Heart right ventricle (tissue), 16 donors: ENCODE measurements around the gene RBM33. TPM values are rescaled to one million over a fixed set of nuclear protein-coding genes. Genes with fewer than 3 reads are reported as not detected.
A peak's percentile ranks its signal among the peaks of the same experiment; 100 is the strongest.

ENCODE experiments used
- ATAC-seq, 8 donors: fragments of 200-7000 bp; cut with Tn5 transposase; one replicate each; pipeline ENCODE4 v1.9.1; 2020; ENCODE audit warnings: mild to moderate bottlenecking in 8 of 8, moderate library complexity in 8 of 8, moderate number of reproducible peaks in 1 of 8
- DNase-seq, 2 donors: peaks; one replicate each; pipeline ENCODE4 v3.0.0-alpha.2; 2020
- H3K27ac ChIP-seq, 10 donors: fragments of 200-600 bp; sonication (generic) in 2 of 10; one replicate each; pipeline versions ENCODE4 v1.5.0 to v1.8.0; 2020 to 2022; ENCODE audit warnings: mild to moderate bottlenecking in 3 of 10
- H3K27me3 ChIP-seq, 7 donors: fragments of 200-600 bp; one replicate each; pipeline ENCODE4 v1.8.0; 2021 to 2022; ENCODE audit warnings: mild to moderate bottlenecking in 2 of 7
- H3K36me3 ChIP-seq, 9 donors: fragments of 200-600 bp; sonication (generic) in 1 of 9; one replicate each; pipeline versions ENCODE4 v1.5.0 to v1.8.0; 2020 to 2022; ENCODE audit warnings: mild to moderate bottlenecking in 2 of 9
- H3K4me1 ChIP-seq, 9 donors: fragments of 200-600 bp; sonication (generic) in 1 of 9; one replicate each; pipeline versions ENCODE4 v1.5.0 to v1.8.0; 2020 to 2022; ENCODE audit warnings: mild to moderate bottlenecking in 4 of 9
- H3K4me3 ChIP-seq, 10 donors: fragments of 200-600 bp; sonication (generic) in 2 of 10; one replicate each; pipeline versions ENCODE4 v1.5.0 to v1.8.0; 2020 to 2022; ENCODE audit warnings: mild to moderate bottlenecking in 7 of 10, moderate library complexity in 2 of 10
- H3K9me3 ChIP-seq, 11 donors: fragments of 200-600 bp in 10 of 11; sonication (generic) in 2 of 11; one replicate each; pipeline versions ENCODE4 v1.5.0 to v1.8.0; 2013 to 2022; ENCODE audit warnings: mild to moderate bottlenecking in 2 of 11, control low read depth in 1 of 11, moderate library complexity in 1 of 11
- CTCF ChIP-seq, 9 donors: fragments of 200-600 bp; sonication (generic) in 2 of 9; IDR thresholded peaks; one replicate each; pipeline versions ENCODE4 v1.5.0 to v1.8.0; 2021 to 2022; ENCODE audit warnings: antibody characterized with exemption in 9 of 9, mild to moderate bottlenecking in 5 of 9, moderate library complexity in 1 of 9
- WGBS, 2 donors: extraction: QIAGEN DNeasy Blood & Tissue Kit; methylation state at CpG; one replicate each; pipeline ENCODE4 v1.1.7; 2013; ENCODE audit warnings: inconsistent platforms in 1 of 2; 5-methylcytosine and 5-hydroxymethylcytosine counted together
- intact Hi-C, 10 donors: fragments of 100-400 bp; cut with DNase I; formaldehyde crosslinking; loops; one replicate each; pipeline versions ENCODE4 v1.11.1 to v1.14.2; 2022
- polyA plus RNA-seq, 2 donors: library from polyadenylated mRNA; stranded (reverse); fragments of 200-250 nt; gene quantifications; one replicate each; pipeline ENCODE4 v1.2.3, GENCODE V29; 2013
- total RNA-seq, 10 donors: library from RNA; stranded (reverse); fragmentation: NEBNext Ultra II Directional in 3 of 10; extraction: Animal tissue kit (Norgen Biotek cat#: 25700) in 3 of 10; gene quantifications; one replicate each; pipeline versions ENCODE4 v1.2.1 to v1.2.4, GENCODE V29; 2021 to 2023
- donor health status: Arrhythmogenic right ventricular cardiomyopathy.
- donor health status: ischemic (EF 13 %, LVEDD 7.1; RV severe dilation, severe dysfunction).
- donor health status: healthy with polysubstance abuse.
- donor health status: DM: no; HTN: yes; CAD: no.
- donor health status: DM: no; HTN: no; CAD: no.
- donor health status: ischemic (EF 25% LVEDD 6.9; RV normal size, moderate dysfunction).
- donor health status: ischemic (EF 25% LVEDD 5.7; RV mildly dilated, moderate dysfunction).
- donor health status: healthy.
- donor health status: DM: yes; HTN: yes; CAD: no.
- donor health status: Ischemic cardiomyopathy.
- donor health status: ischemic (EF 35%, LVEDD 5.7; RV mildly dilated, moderate dysfunction).
- donor health status: nonischemic (EF 11% LVEDD 7.7; RV severe dilation, severe dysfunction).
- donor health status: DM: yes; HTN: yes; CAD: no.
- donor health status: PGD.
- donor health status: ischemic (EF 29% LVEDD 5.4; RV normal size, mild dysfunction).
- donor health status: nonischemic (EF 23%, LVEDD 6.1; RV moderate dilation, normal function).

RBM33 gene
- total and polyA plus RNA-seq, 12 donors, result 9.5 to 44.6 (median 35.7) TPM

- WGBS, 2 donors, result 25 to 30% methylated on average over 19 of the region's 19 CpGs
- Histone ChIP-seq H3K27ac (no peak overlapping the region), H3K4me1 (peaks cover 12 to 73% (median 56%) of the 10 kb centered on the region in 9 donors), H3K36me3 (no peaks in the 10 kb centered on the region), H3K9me3 (no peaks in the 10 kb centered on the region), H3K27me3 (peaks cover 59 to 100% (median 100%) of the 10 kb centered on the region in 7 donors), H3K4me3 (no peak overlapping the region)
- TF ChIP-seq CTCF (IDR thresholded peaks at IDR 0.05), result no peak
- DNase-seq (no peak), ATAC-seq (no peak)
- intact Hi-C loops, result loop anchor here in 1 of 10 donors (10.0 kb wide), 1 partner anchor 1008 kb away; no protein-coding TSS in a partner anchor
These were observed 162.7 kb downstream of the RBM33 start for GRCh38 chr7:155807065-155807671.

GRCh38 chr7:155807789-155808548, 163.5 kb downstream of the RBM33 start:
- Histone ChIP-seq H3K4me3 (peak overlapping the region in 5 of 10 donors; percentile 14 to 41 (median 35)), H3K4me1 (peaks cover 12 to 74% (median 59%) of the 10 kb centered on the region in 9 donors), H3K9me3 (no peaks in the 10 kb centered on the region), H3K27me3 (peaks cover 59 to 100% (median 100%) of the 10 kb centered on the region in 7 donors), H3K36me3 (no peaks in the 10 kb centered on the region), H3K27ac (no peak overlapping the region)
- ATAC-seq (no peak), DNase-seq (no peak)
- 5 to 7% methylated on average over 33 of the region's 33 CpGs for WGBS, 2 donors
- TF ChIP-seq CTCF (IDR thresholded peaks at IDR 0.05), result no peak
- intact Hi-C loops, result loop anchor here in 1 of 10 donors (10.0 kb wide), 1 partner anchor 1007 kb away; no protein-coding TSS in a partner anchor

GRCh38 chr7:155808549-155809331, 164.3 kb downstream of the RBM33 start:
- no peak for TF ChIP-seq CTCF (IDR thresholded peaks at IDR 0.05)
- H3K4me3 ChIP-seq, result peak overlapping the region in 9 of 10 donors; percentile 4 to 41 (median 28)
- H3K9me3 ChIP-seq, result no peaks in the 10 kb centered on the region
- ATAC-seq, result no peak
- H3K27ac ChIP-seq, result no peak overlapping the region
- intact Hi-C loops, result loop anchor here in 1 of 10 donors (10.0 kb wide), 1 partner anchor 1006 kb away; no protein-coding TSS in a partner anchor
- 0 to 2% methylated on average over 62 to 64 of the region's 64 CpGs for WGBS, 2 donors
- no peak for DNase-seq
- peaks cover 51 to 100% (median 100%) of the 10 kb centered on the region in 7 donors for H3K27me3 ChIP-seq
- peaks cover 10 to 67% (median 51%) of the 10 kb centered on the region in 9 donors for H3K4me1 ChIP-seq
- no peaks in the 10 kb centered on the region for H3K36me3 ChIP-seq
